Renal cortical epithelial cell (primary cell): ENCODE measurements around the gene ARRDC2. TPM values are rescaled to one million over a fixed set of nuclear protein-coding genes. Genes with fewer than 3 reads are reported as not detected.
"Not testable (repeated sequence)": the region's sequence is repeated elsewhere in the genome, so short reads cannot be mapped to it uniquely, and the experiment has no call there.

ENCODE experiments used
- DNase-seq: peaks from one replicate; pipeline ENCODE4 v3.0.0-alpha.2; 2011; ENCODE audit warnings: low read depth
- total RNA-seq: library from RNA; depleted of rRNA; stranded (reverse); fragments of >200 nt; gene quantifications from 2 replicates; pipeline ENCODE4 v1.2.3, GENCODE V29; 2014

ARRDC2 gene
- total RNA-seq, 1 donor from 2014 or later = 14.9 TPM

- DNase-seq = no peak
Measured at GRCh38 chr19:18016209-18016910, 8.4 kb downstream of the ARRDC2 start.

DNA sequence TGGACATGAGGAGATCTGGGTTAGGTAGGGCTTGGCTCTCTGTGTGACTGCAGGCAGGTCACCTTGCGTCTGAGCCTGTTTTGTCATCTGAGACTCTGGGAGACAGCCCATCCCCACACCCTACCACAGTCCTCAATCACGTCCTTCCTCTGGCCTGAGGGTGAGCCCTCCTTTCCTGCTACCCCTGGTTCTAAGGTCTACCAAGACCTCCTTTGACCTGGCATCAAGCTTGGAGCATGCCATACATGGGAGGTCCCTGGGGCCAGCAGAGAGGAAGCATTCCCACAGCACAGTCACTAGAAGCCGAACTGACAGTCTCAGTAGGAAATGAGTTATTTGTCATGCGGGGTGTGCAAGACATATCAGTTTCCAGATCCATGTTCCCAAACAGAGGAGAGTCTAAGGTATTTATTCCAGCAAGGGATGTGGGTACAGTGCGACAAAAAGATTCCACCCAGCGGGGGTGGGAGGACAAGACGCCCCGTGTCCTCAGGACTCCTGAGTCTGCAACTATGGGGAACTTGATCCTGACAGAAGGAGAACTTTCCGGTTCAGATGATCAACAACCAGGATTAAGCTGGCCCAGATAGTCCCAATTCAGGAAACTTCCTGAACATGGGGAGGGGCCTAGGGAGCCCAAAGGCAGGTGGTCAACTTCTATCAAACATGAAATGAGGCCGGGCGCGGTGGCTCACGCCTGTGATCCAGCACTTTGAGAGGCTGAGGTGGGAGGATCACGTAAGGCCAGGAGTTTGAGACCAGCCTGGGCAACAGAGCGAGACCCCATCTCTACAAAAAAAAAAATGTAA lies 9.5 kb downstream of the ARRDC2 start:
- no peak for DNase-seq

GRCh38 chr19:18020212-18021085 lies 12.5 kb downstream of the ARRDC2 start:
- DNase-seq = peak; percentile 36

DNA sequence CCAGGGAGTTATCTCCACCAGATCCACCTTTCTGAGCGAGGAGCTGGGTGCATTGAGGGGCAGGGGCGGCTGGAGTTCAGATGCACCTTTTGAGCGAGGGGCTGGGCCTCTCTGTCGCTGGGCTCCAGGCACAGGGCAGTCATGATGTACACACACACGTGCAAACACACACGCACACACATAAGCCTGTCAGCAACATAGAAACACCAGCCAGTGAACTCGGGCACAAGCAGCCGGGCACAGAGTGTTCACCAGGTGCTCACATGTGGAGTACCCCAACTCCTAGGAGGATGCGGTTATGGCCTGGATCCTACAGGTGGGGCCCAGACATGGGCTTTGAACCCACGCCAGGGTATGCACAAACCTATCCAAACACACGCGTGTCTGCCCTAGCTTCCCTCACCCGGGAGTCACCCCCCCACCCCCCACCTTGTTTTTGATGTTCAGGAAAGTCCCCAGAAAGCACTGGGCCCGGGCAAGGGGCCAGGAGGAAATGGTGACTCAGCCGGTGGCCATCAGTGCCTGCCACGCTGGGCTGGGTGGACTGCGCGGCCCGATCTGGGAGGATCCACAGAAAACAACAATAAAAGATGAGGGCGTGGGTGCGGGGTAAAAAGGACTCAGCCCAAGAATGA lies 13.3 kb downstream of the ARRDC2 start:
- DNase-seq = peak; percentile 81

DNA sequence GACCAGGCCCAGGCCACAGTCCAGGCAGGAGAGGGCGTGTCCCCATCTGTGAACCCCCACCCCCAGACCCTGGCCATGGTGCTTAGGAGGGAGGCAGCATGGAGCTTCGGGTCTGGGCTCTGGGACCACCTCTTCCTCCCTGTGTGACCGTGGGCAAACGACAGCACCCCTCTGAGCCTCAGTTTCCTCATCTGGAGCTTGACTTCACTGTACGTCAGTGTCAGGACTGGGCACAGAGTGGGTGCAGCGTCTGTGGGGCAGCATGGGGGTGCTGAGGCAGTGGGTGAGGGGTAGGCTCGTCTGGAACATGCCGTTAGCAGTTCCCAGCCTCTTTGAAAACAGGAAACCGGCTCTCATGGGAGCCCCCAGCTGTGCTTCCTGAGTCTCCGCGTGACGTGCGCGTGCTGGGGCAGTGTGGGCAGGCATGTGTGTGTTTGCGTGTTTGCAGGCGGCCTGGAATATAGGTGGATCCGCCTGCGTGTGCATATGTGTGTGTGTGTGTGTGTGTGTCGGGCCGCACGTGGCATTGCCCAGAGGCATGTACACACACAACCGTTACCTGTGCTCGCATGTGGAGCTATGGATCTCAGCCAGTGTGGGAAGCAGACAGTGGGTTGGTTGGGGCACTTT lies 15.8 kb downstream of the ARRDC2 start:
- no peak for DNase-seq

DNA sequence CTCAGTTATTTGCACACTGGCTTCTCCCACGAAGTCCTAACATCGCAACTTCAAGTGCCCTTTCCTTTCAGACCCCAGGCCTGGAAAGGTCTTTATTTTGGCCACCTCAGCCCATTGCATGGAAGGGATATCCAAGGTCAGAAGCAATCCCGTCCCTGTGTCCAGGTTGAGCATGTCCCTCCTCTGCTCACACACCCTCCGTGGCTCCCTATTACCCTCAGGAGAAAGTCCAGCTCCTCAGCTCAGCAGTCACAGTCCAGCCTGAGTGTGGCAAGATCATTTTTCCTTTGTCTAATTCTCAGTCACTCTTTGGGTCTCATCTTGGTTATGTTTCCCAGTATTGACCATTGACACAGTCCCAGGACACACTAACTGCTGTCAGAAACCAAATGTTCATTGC lies 19.2 kb downstream of the ARRDC2 start:
- no peak for DNase-seq

DNA sequence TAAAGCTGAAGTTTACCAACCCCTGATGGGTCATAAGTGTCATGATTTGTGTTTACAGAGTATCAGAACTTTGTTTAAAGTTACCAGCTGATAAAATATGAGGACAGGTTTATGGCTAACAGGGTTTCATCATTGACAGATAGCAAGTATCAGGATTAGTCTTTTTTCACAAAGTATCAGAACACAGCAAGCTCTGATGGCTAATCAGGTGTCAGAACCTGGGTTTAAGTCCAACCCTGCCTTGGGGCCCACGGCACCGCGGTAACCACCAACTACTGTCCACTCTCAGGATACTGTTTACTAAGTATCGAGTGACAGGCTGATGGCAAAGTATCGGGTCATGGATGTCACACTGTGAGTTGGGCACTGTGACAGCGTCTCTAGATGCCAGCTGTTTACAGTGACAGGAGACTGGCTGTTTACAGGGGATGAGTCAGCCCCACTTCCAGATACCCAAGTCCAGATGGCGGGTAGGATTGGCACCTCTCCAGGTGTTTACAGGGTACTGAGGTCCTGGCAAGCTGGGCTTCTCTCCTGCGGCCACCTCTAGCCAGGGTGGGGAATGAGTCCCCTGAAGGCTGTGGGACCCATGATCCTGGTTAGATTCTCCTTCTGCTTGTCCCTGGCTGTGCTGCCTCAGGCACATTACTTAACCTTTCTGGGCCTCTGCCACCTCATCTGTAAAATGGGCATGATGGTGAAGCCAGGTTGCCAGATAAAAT lies 21.8 kb downstream of the ARRDC2 start:
- peak; percentile 51 for DNase-seq

- DNase-seq = not testable (repeated sequence)
Measured at GRCh38 chr19:18031401-18031800, 23.4 kb downstream of the ARRDC2 start.

DNA sequence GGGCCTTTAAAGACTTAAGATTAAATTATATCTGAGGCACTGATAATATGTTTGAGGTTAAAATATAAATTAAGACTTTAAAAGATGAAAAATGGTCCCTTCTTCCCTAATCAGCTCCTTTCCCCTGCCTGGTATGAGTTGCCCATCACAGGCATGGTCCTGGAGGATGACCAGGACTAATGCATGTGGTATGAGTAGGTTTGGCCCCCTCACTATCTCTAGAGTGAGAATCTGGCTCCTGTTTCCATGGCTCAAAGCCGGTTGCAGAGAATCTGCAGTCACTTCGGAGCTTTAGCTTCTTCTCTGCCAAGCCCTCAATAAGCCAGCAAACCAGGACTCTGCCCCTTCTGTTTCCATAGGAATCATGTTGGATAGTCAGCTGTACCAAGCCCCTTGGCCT lies 24.1 kb downstream of the ARRDC2 start:
- DNase-seq = not testable (repeated sequence)

- no peak for DNase-seq
Measured at GRCh38 chr19:18041054-18041453, 33.1 kb downstream of the ARRDC2 start.

DNA sequence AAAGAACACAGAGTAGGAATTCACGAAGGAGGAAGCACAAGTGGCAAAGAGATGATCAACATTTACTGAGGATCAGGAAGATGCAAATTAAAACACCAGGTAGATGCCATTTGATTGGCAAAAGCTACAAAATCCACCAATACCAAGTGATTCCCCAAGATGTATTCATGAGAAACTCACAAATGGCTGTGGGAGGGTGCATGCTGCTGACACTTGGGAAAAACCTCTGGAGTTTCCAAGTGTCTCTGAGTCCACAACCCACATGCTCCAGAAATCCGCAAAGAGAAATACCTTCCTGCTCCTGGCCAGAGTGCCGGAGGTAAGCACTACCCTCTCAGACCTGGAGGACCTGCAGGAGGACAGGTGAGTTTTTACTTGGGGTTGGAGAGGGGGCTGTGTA lies 35.7 kb downstream of the ARRDC2 start:
- DNase-seq = no peak

- DNase-seq = peak; percentile 87
Measured at GRCh38 chr19:18044825-18045304, 36.9 kb downstream of the ARRDC2 start.

DNA sequence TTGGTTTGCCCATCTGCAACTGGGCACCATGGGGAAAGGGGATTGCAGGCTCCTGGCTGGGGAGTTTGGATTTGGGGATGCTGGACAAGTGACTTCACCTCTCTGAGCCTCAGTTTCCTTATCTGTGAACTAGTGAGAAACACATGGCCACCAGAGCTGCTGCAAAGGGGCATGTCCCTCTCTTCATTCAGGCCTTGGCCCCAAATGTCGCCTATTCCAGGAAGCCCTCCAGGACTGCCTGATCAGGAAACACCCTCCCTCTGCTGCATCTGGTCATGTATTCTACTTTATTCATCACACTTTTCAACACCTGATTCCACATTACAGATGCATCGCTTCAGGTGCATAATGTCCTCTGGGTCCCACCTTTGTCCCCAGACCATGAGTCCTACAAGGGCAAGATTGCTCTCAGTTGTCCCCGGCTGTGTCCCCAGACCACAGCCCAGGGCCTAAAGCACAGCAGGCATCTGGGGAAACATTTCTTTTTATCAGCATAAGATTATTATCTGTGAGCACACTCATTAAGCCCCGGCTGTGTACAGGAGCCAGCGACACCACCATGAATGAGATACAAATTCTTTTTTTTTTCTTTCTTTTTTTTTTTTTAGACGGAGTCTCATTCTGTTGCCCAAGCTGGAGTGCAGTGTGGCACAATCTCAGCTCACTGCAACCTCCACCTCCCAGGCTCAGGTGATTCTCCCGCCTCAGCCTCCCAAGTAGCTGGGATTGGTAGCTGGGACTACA lies 37.5 kb downstream of the ARRDC2 start:
- no peak for DNase-seq

DNA sequence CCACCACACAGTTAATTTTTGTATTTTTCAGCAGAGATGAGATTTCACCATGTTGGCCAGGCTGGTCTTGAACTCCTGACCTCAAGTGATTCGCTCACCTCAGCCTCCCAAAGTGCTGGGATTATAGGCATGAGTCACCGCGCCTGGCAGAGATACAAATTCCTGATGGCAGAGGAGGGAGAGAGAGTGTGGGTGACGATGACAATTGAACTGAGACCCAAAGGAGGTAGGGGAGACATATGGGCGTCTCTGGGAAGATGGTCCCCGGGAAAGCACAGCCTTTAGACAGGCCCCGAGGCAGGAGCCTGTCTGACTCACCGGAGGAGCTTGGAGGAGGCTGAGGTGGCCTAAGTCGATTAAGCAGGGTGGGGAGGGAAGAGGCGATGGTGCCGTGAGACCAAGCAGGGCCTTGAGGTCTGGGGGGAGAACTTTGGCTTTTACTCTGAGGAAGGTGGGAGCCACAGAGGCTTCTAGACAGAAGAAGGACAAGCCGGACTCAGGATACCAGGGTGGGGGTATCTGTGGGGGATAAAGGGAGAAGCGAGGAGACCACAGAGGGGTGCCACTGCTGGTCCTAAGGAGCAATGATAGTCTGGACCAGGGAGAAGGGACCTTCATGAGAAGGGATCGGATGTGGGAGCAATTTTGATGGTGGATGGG lies 38.2 kb downstream of the ARRDC2 start:
- DNase-seq = peak; percentile 75

GRCh38 chr19:18049385-18049784 lies 41.4 kb downstream of the ARRDC2 start:
- DNase-seq = no peak

DNA sequence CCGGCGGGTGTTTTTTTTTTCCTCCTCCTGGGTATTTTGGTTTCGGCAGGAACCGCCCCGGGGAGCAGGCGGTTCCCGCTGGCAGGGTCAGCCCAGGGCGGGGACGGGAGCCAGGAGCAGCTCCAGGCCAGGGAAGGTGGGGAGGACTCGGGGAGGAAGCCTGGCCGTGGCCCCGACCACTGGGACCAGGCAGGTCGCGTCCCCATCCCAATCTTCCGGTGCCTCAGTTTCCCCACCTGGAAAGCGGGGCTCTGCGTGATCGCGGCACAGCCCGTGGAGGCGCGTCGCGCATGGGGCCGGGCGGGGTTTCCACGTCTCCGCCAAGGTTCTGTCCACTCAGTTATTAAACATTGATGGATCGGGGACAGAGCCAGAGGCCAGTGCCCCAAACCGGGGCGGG lies 43.9 kb downstream of the ARRDC2 start:
- DNase-seq = no peak

DNA sequence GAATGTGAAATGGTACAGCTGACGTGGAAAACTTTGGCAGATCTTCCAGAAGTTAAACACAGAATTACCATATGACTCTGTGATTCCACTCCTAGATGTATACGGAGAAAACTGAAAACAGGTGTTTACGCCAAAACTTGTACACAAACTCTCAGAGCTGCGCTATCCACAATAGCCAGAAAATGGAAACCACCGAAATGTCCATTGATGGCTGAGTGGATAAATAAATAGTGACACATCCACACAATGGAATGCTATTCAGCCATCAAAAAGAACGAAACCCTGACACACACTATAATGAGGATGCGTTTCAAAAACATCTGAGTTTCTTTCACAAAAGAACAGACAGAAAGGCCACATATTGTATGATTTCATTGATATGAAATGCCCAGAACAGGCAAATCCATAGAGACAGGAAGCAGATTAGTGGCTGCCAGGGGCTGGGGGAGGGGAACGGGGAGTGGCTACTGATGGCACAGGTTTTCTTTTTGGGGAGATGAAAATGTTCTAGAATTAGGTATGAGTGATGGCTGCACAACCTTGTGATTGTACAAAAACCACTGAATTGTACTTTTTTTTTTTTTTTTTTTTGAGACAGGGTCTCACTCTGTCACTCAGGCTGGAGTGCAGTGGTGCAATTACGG lies 45.7 kb downstream of the ARRDC2 start:
- DNase-seq = no peak

DNA sequence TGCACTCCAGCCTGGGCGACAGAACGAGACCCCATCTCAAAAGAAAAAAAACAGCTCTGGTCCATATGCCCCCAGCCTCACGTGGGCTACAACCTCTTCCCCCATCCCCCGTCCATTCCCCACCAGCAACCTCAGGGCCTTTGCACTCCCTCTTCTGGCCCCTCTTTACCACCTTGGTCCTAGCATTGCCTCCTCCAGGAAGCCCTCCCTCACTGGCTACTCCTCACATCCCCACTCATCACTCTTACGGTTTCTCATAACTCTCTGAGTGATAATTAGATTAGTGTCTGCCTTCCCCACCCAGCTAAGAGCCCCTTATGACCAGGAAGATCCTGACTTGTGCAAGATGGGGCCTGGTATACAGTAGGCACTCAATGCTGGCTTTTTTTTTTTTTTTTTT lies 48.0 kb downstream of the ARRDC2 start:
- DNase-seq = no peak

- no peak for DNase-seq
Measured at GRCh38 chr19:18057557-18057956, 49.6 kb downstream of the ARRDC2 start.
